HepG2 (cell line): ENCODE measurements around the gene SOCS1. TPM values are rescaled to one million over a fixed set of nuclear protein-coding genes. Genes with fewer than 3 reads are reported as not detected.

Experiments used
- ATF7 ChIP-seq, 2 experiments: fragments of 450-650 bp in 1 of 2; sonication (generic) in 1 of 2; formaldehyde crosslinking in 1 of 2; IDR thresholded peaks; 2 replicates each; pipeline versions ENCODE4 v1.4.0 to v1.6.1; 2016 to 2020; ENCODE audit warnings: antibody characterized with exemption in 1 of 2, mild to moderate bottlenecking in 1 of 2, missing genetic modification reagents in 1 of 2
- BRD4 ChIP-seq: sonication (generic); formaldehyde crosslinking; IDR thresholded peaks from 2 replicates; pipeline ENCODE4 v1.4.0; 2020; ENCODE audit warnings: missing genetic modification reagents
- HCFC1 ChIP-seq: fragments of 150-350 bp; IDR thresholded peaks from 2 replicates; pipeline ENCODE4 v1.6.1; 2014; ENCODE audit warnings: low read depth, low read length
- HIVEP1 ChIP-seq: sonication (generic); formaldehyde crosslinking; IDR thresholded peaks from 2 replicates; pipeline ENCODE4 v1.4.0; 2020; ENCODE audit warnings: mild to moderate bottlenecking, missing genetic modification reagents
- LCORL ChIP-seq, 2 experiments: fragments of 450-650 bp in 1 of 2; sonication (generic) in 1 of 2; formaldehyde crosslinking in 1 of 2; IDR thresholded peaks; 2 replicates each; pipeline versions ENCODE4 v1.5.0 to v1.6.1; 2017 to 2020; ENCODE audit warnings: antibody characterized with exemption in 1 of 2, missing genetic modification reagents in 1 of 2
- MYC ChIP-seq: sonication (generic); formaldehyde crosslinking; IDR thresholded peaks from 2 replicates; pipeline ENCODE4 v1.9.0; 2021; ENCODE audit warnings: missing genetic modification reagents, borderline replicate concordance
- NR1H2 ChIP-seq: sonication (generic); formaldehyde crosslinking; IDR thresholded peaks from 2 replicates; pipeline ENCODE4 v1.8.1; 2022; ENCODE audit warnings: low read depth, missing genetic modification reagents, borderline replicate concordance
- PHF5A ChIP-seq: IDR thresholded peaks from one replicate; pipeline ENCODE4 v1.6.1; 2018; ENCODE audit warnings: low read depth, missing genetic modification reagents; ENCODE audit not compliant: unreplicated experiment
- POLR2AphosphoS5 ChIP-seq: IDR thresholded peaks from 2 replicates; pipeline ENCODE4 v1.6.1; 2012; ENCODE audit warnings: low read depth, low read length
- SALL2 ChIP-seq: sonication (generic); formaldehyde crosslinking; IDR thresholded peaks from 2 replicates; pipeline ENCODE4 v1.8.1; 2023; ENCODE audit warnings: mild to moderate bottlenecking, missing genetic modification reagents, inconsistent platforms
- THAP7 ChIP-seq: sonication (generic); formaldehyde crosslinking; IDR thresholded peaks from 2 replicates; pipeline ENCODE4 v1.8.1; 2023; ENCODE audit warnings: mild to moderate bottlenecking, missing genetic modification reagents
- ZBTB49 ChIP-seq: sonication (generic); formaldehyde crosslinking; IDR thresholded peaks from 2 replicates; pipeline ENCODE4 v1.4.0; 2020; ENCODE audit warnings: missing genetic modification reagents, borderline replicate concordance
- ZBTB8A ChIP-seq: sonication (generic); formaldehyde crosslinking; IDR thresholded peaks from 2 replicates; pipeline ENCODE4 v1.4.0; 2020; ENCODE audit warnings: mild to moderate bottlenecking, low read depth, missing genetic modification reagents, borderline replicate concordance
- ZNF333 ChIP-seq: sonication (generic); formaldehyde crosslinking; IDR thresholded peaks from 2 replicates; pipeline ENCODE4 v1.4.0; 2020; ENCODE audit warnings: mild to moderate bottlenecking, missing genetic modification reagents, borderline replicate concordance
- ZNF547 ChIP-seq: sonication (generic); formaldehyde crosslinking; IDR thresholded peaks from 2 replicates; pipeline ENCODE4 v1.5.1; 2020; ENCODE audit warnings: mild to moderate bottlenecking, missing genetic modification reagents
- ZNF552 ChIP-seq: sonication (generic); formaldehyde crosslinking; IDR thresholded peaks from 2 replicates; pipeline ENCODE4 v1.9.0; 2022; ENCODE audit warnings: missing genetic modification reagents, mild to moderate bottlenecking, borderline replicate concordance
- ZNF891 ChIP-seq: sonication (generic); formaldehyde crosslinking; IDR thresholded peaks from 2 replicates; pipeline ENCODE4 v1.5.0; 2020; ENCODE audit warnings: mild to moderate bottlenecking, missing genetic modification reagents
- polyA plus RNA-seq, 8 experiments: library from polyadenylated mRNA; depleted of rRNA in 3 of 8; stranded (reverse) in 7 of 8; unstranded in 1 of 8; fragments of >200 nt; fragmentation: Illumina TruSeq in 4 of 8; extraction: Trizol in 4 of 8; gene quantifications; 2 replicates each; pipeline versions ENCODE4 v1.2.1 to v1.2.3, GENCODE V29; 2011 to 2016; ENCODE audit warnings: low read depth in 4 of 8, missing spikeins in 1 of 8, mixed read lengths in 1 of 8; ENCODE audit not compliant: insufficient read depth in 1 of 8
- total RNA-seq, 5 experiments: library from RNA; depleted of rRNA; stranded (reverse); fragments of >200 nt; fragmentation: Illumina TruSeq; extraction: Trizol; gene quantifications; 2 replicates each; pipeline ENCODE4 v1.2.3, GENCODE V29; 2016; ENCODE audit warnings: low read depth in 1 of 5
- TF ChIP-seq, protein P1 (sequence below): sonication (generic); formaldehyde crosslinking; IDR thresholded peaks from 2 replicates; pipeline ENCODE4 v1.5.0; 2020; ENCODE audit warnings: mild to moderate bottlenecking, missing genetic modification reagents
- TF ChIP-seq, protein P2 (sequence below): sonication (generic); formaldehyde crosslinking; IDR thresholded peaks from 2 replicates; pipeline ENCODE4 v1.5.1; 2020; ENCODE audit warnings: missing genetic modification reagents, mild to moderate bottlenecking, borderline replicate concordance

SOCS1 gene
- total and polyA plus RNA-seq, 2 of the 13 experiments (the other 11 are each of a cell fraction or from before 2014, with no cell fraction given), result 5.3 to 6.3 TPM

- TF ChIP-seq MYC (CRISPR knock-in tag) (peak; percentile 0; the same call in 1 of the 2 replicates), ZBTB49 (no peak), BRD4 (CRISPR knock-in tag) (peak; percentile 69; the same call in 1 of the 2 replicates), NR1H2 (CRISPR knock-in tag) (no peak), ZNF547 (CRISPR knock-in tag) (peak; percentile 66; the same call in 1 of the 2 replicates), ZBTB8A (CRISPR knock-in tag) (0 out of 2 replicates have a peak, but pooled peaks have one; percentile 68), HCFC1 (no peak), PHF5A (CRISPR knock-in tag) (no peak), HIVEP1 (CRISPR knock-in tag) (peak; percentile 82), ATF7 (IDR thresholded peaks at IDR 0.05) (no peak), ATF7 (CRISPR knock-in tag; IDR thresholded peaks at IDR 0.05) (no peak), THAP7 (no peak), ZNF333 (peak; percentile 42; the same call in 1 of the 2 replicates), ZNF891 (CRISPR knock-in tag) (peak; percentile 80), SALL2 (CRISPR knock-in tag) (peak; percentile 54; the same call in 1 of the 2 replicates), POLR2AphosphoS5 (no peak), ZNF552 (CRISPR knock-in tag) (no peak), LCORL (IDR thresholded peaks at IDR 0.05) (no peak), LCORL (CRISPR knock-in tag; IDR thresholded peaks at IDR 0.05) (no peak)
- TF ChIP-seq, protein P1, sequence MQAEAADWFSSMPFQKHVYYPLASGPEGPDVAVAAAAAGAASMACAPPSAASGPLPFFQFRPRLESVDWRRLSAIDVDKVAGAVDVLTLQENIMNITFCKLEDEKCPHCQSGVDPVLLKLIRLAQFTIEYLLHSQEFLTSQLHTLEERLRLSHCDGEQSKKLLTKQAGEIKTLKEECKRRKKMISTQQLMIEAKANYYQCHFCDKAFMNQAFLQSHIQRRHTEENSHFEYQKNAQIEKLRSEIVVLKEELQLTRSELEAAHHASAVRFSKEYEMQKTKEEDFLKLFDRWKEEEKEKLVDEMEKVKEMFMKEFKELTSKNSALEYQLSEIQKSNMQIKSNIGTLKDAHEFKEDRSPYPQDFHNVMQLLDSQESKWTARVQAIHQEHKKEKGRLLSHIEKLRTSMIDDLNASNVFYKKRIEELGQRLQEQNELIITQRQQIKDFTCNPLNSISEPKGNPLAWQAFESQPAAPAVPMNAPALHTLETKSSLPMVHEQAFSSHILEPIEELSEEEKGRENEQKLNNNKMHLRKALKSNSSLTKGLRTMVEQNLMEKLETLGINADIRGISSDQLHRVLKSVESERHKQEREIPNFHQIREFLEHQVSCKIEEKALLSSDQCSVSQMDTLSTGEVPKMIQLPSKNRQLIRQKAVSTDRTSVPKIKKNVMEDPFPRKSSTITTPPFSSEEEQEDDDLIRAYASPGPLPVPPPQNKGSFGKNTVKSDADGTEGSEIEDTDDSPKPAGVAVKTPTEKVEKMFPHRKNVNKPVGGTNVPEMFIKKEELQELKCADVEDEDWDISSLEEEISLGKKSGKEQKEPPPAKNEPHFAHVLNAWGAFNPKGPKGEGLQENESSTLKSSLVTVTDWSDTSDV, result peak; percentile 69; the same call in 1 of the 2 replicates
- TF ChIP-seq, protein P2, sequence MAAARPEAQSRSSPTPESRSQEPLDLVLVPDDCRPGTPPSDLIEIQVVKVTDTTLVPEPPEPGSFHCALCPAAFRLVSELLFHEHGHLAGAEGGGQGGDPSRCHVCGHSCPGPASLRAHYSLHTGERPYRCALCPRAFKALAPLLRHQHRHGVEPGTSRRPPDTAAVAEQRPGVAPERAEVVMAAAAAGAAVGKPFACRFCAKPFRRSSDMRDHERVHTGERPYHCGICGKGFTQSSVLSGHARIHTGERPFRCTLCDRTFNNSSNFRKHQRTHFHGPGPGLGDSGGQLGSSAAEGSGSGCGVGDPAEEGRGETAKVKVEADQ (CRISPR knock-in tag), result no peak
Measured at GRCh38 chr16:11280616-11281522, 24.9 kb upstream of the SOCS1 start, which contains the start of gene PRM1 (continued).
